ENCODE results near the gene EFEMP2.

EFEMP2 gene

DNA sequence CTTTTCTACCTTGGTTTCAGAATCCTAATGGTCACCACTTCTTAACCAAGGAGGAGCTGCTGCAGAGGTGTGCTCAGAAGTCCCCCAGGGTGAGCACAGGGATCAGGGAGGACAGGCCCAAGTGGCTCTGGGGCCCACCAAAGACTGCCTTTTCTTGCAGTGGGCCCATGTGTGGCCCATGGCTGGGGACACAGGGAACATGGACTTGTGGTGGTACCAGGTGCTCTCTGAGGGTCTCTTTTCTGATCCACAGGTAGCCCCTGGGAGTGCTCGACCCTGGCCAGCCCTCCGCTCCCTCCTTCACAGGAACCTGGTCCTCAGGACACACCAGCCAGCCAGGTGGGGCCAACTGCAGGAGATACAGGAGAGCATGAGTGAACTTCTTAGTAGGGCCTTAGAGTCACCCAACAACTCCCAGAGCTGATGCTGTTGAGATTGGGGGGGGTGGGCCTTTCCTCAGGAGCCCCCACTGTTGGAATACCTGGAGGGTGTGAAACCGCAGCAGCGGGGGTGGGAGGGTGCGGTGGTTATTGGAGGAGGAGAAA lies 10.3 kb downstream of the EFEMP2 start:
- Histone ChIP-seq H3K4me1 (ENCODE audit: insufficient read depth, low read length, poor library complexity, severe bottlenecking) (peaks cover 26% of the 10 kb centered on the region), H3K9me2 (replicated peaks; ENCODE audit: low read depth, low read length) (no peaks in the 10 kb centered on the region), H4K20me1 (ENCODE audit: insufficient read depth, low read length, poor library complexity, severe bottlenecking) (peaks cover 28% of the 10 kb centered on the region), H3K79me2 (ENCODE audit: insufficient read depth, low read length) (peaks cover 54% of the 10 kb centered on the region), H3K36me3 (ENCODE audit: insufficient read depth, low read length) (peaks cover 25% of the 10 kb centered on the region; the same call in 1 of the 2 replicates), H3K4me2 (ENCODE audit: low read depth, low read length, poor library complexity, severe bottlenecking) (peak overlapping the region; percentile 99), H3F3A (ENCODE audit: low read depth) (0 out of 2 replicates have a peak, but pooled peaks cover 7% of the 10 kb centered on the region), H2AFZ (ENCODE audit: low read length) (no peak overlapping the region), H3K9me3 (ENCODE audit: insufficient read depth, low read depth, low read length) (no peaks in the 10 kb centered on the region), H3K9ac (ENCODE audit: low read depth, low read length, poor library complexity, severe bottlenecking) (peak overlapping the region; percentile 98), H3K27me3 (ENCODE audit: insufficient read depth, low read length, poor library complexity, severe bottlenecking) (peaks cover 8% of the 10 kb centered on the region), H3K4me3 (ENCODE audit: low read length, poor library complexity, severe bottlenecking) (peak overlapping the region; percentile 80)
- TF ChIP-seq, protein P1, sequence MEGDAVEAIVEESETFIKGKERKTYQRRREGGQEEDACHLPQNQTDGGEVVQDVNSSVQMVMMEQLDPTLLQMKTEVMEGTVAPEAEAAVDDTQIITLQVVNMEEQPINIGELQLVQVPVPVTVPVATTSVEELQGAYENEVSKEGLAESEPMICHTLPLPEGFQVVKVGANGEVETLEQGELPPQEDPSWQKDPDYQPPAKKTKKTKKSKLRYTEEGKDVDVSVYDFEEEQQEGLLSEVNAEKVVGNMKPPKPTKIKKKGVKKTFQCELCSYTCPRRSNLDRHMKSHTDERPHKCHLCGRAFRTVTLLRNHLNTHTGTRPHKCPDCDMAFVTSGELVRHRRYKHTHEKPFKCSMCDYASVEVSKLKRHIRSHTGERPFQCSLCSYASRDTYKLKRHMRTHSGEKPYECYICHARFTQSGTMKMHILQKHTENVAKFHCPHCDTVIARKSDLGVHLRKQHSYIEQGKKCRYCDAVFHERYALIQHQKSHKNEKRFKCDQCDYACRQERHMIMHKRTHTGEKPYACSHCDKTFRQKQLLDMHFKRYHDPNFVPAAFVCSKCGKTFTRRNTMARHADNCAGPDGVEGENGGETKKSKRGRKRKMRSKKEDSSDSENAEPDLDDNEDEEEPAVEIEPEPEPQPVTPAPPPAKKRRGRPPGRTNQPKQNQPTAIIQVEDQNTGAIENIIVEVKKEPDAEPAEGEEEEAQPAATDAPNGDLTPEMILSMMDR (conservative IDR thresholded peaks at IDR 0.05; ENCODE audit: low read length), result no peak
- TF ChIP-seq EZH2phosphoT487 (IDR thresholded peaks at IDR 0.05; ENCODE audit: borderline replicate concordance), result no peak

DNA sequence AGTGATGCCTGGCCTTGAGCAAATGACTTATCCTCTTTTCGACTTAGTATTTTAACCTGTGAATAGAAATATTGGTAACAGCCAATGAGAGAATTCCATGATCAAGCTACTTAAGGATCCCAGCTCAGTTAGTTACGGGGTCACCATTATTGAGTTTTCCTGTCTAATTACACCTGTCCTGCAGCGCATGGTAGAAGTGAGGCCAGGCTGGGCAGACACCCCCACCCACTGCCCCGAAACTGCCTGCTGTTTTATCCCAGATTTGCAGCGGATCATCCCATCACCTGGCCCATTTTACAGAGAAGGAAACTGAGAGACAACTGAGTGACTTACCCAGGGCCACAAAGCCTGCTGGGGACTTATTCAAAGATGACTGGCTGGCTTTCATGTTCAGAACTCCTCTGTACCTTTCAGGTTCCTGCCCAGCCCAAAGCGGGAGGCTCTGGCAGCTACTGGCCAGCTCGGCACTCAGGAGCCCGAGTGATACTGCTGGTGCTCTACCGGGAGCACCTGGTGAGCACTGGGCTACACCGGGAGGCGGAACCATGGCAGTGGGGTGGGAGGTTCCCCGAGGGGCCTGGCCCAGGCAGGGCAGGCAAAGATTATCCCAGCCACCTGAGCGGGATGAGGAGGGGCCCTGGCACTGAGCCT lies 10.9 kb downstream of the EFEMP2 start:
- no peak for TF ChIP-seq EZH2phosphoT487 (IDR thresholded peaks at IDR 0.05; ENCODE audit: borderline replicate concordance)
- TF ChIP-seq, protein P1 (conservative IDR thresholded peaks at IDR 0.05; ENCODE audit: low read length), result no peak
- peak overlapping the region; percentile 98 for H3K9ac ChIP-seq (ENCODE audit: low read depth, low read length, poor library complexity, severe bottlenecking)
- peak overlapping the region; percentile 80 for H3K4me3 ChIP-seq (ENCODE audit: low read length, poor library complexity, severe bottlenecking)
- H3K4me1 ChIP-seq (ENCODE audit: insufficient read depth, low read length, poor library complexity, severe bottlenecking), result peaks cover 27% of the 10 kb centered on the region
- 0 out of 2 replicates have a peak, but pooled peaks cover 7% of the 10 kb centered on the region for H3F3A ChIP-seq (ENCODE audit: low read depth)
- no peaks in the 10 kb centered on the region for H3K9me2 ChIP-seq (replicated peaks; ENCODE audit: low read depth, low read length)
- H3K4me2 ChIP-seq (ENCODE audit: low read depth, low read length, poor library complexity, severe bottlenecking), result peak overlapping the region; percentile 99
- peaks cover 25% of the 10 kb centered on the region; the same call in 1 of the 2 replicates for H3K36me3 ChIP-seq (ENCODE audit: insufficient read depth, low read length)
- H4K20me1 ChIP-seq (ENCODE audit: insufficient read depth, low read length, poor library complexity, severe bottlenecking), result peaks cover 31% of the 10 kb centered on the region
- H2AFZ ChIP-seq (ENCODE audit: low read length), result no peak overlapping the region
- peaks cover 60% of the 10 kb centered on the region for H3K79me2 ChIP-seq (ENCODE audit: insufficient read depth, low read length)
- H3K9me3 ChIP-seq (ENCODE audit: insufficient read depth, low read depth, low read length), result no peaks in the 10 kb centered on the region
- H3K27me3 ChIP-seq (ENCODE audit: insufficient read depth, low read length, poor library complexity, severe bottlenecking), result peaks cover 11% of the 10 kb centered on the region

DNA sequence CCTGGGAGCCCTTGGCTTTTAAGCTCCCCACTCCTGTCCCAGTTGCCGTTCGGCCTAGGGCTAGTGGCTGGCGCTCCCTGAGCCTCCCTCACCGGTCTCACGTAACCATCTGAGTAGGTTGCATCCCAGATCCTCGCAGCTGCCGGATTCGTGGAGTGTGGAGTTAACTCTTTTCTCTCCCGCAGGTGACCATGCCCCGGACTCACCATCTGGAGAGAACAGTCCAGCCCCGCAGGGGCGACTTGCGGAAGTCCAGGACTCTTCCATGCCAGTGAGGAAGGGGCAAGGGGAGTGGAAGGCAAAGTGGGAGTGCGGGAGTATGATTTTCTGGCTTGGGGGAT lies 11.5 kb downstream of the EFEMP2 start:
- H3K79me2 ChIP-seq (ENCODE audit: insufficient read depth, low read length), result peaks cover 66% of the 10 kb centered on the region
- 0 out of 2 replicates have a peak, but pooled peaks cover 7% of the 10 kb centered on the region for H3F3A ChIP-seq (ENCODE audit: low read depth)
- H3K9me3 ChIP-seq (ENCODE audit: insufficient read depth, low read depth, low read length), result no peaks in the 10 kb centered on the region
- H3K4me3 ChIP-seq (ENCODE audit: low read length, poor library complexity, severe bottlenecking), result peak overlapping the region; percentile 80
- peaks cover 32% of the 10 kb centered on the region for H3K4me1 ChIP-seq (ENCODE audit: insufficient read depth, low read length, poor library complexity, severe bottlenecking)
- TF ChIP-seq, protein P1 (conservative IDR thresholded peaks at IDR 0.05; ENCODE audit: low read length), result no peak
- TF ChIP-seq EZH2phosphoT487 (IDR thresholded peaks at IDR 0.05; ENCODE audit: borderline replicate concordance), result no peak
- H3K9me2 ChIP-seq (replicated peaks; ENCODE audit: low read depth, low read length), result no peaks in the 10 kb centered on the region
- no peak overlapping the region for H2AFZ ChIP-seq (ENCODE audit: low read length)
- H3K9ac ChIP-seq (ENCODE audit: low read depth, low read length, poor library complexity, severe bottlenecking), result peak overlapping the region; percentile 98
- peaks cover 36% of the 10 kb centered on the region for H4K20me1 ChIP-seq (ENCODE audit: insufficient read depth, low read length, poor library complexity, severe bottlenecking)
- peak overlapping the region; percentile 99 for H3K4me2 ChIP-seq (ENCODE audit: low read depth, low read length, poor library complexity, severe bottlenecking)
- H3K36me3 ChIP-seq (ENCODE audit: insufficient read depth, low read length), result peaks cover 29% of the 10 kb centered on the region; the same call in 1 of the 2 replicates
- H3K27me3 ChIP-seq (ENCODE audit: insufficient read depth, low read length, poor library complexity, severe bottlenecking), result peaks cover 11% of the 10 kb centered on the region
